ENCODE measurements around the gene CHPT1.

- TF ChIP-seq RBM22 (IDR thresholded peaks at IDR 0.05; ENCODE audit: low read depth, low read length, poor library complexity, severe bottlenecking) = no peak
- TF ChIP-seq CTCF (IDR thresholded peaks at IDR 0.05 in 2 of 3, conservative IDR thresholded peaks at IDR 0.05 in 1 of 3; ENCODE audit: insufficient read depth in 2 of 3, low read depth in 1 of 3, low read length in 3 of 3) = no peak
- TF ChIP-seq TAF1 (IDR thresholded peaks at IDR 0.05; ENCODE audit: control insufficient read depth, extremely low read depth, insufficient read depth, low read length, severe bottlenecking) = no peak
- TF ChIP-seq SP2 (IDR thresholded peaks at IDR 0.05; ENCODE audit: extremely low read depth, low read depth, low read length, poor library complexity, severe bottlenecking) = no peak
Observed at GRCh38 chr12:101671833-101672232, 25.6 kb upstream of the CHPT1 start.

Measured in K562 (cell line).